Muscle layer of duodenum (tissue), 2 donors: ENCODE results near the gene MYO5A.
"Not testable (repeated sequence)": the region's sequence is repeated elsewhere in the genome, so short reads cannot be mapped to it uniquely, and the experiment has no call there.

Source experiments
- H3K27ac ChIP-seq: one replicate; pipeline ENCODE4 v1.7.0; 2013; ENCODE audit warnings: mild to moderate bottlenecking, low read length
- H3K27me3 ChIP-seq: one replicate; pipeline ENCODE4 v1.7.0; 2013; ENCODE audit warnings: low read depth, mild to moderate bottlenecking, control low read depth, low read length
- H3K36me3 ChIP-seq, 2 donors: one replicate each; pipeline ENCODE4 v1.7.0; 2013; ENCODE audit warnings: low read length in 2 of 2, control low read depth in 1 of 2, mild to moderate bottlenecking in 1 of 2; ENCODE audit not compliant: insufficient read depth in 2 of 2, control insufficient read depth in 1 of 2
- H3K4me1 ChIP-seq, 2 donors: one replicate each; pipeline ENCODE4 v1.7.0; 2013; ENCODE audit warnings: low read length in 2 of 2, mild to moderate bottlenecking in 2 of 2, control low read depth in 1 of 2, moderate library complexity in 1 of 2; ENCODE audit not compliant: insufficient read depth in 2 of 2, control insufficient read depth in 1 of 2
- H3K4me3 ChIP-seq, 2 donors: one replicate each; pipeline ENCODE4 v1.7.0; 2013; ENCODE audit warnings: low read length in 2 of 2, low read depth in 1 of 2, mild to moderate bottlenecking in 1 of 2
- H3K9me3 ChIP-seq, 2 donors: one replicate each; pipeline ENCODE4 v1.7.0; 2013; ENCODE audit warnings: low read length in 2 of 2, control low read depth in 1 of 2, mild to moderate bottlenecking in 1 of 2; ENCODE audit not compliant: control insufficient read depth in 1 of 2
- donor health status: healthy.

The MYO5A gene

DNA sequence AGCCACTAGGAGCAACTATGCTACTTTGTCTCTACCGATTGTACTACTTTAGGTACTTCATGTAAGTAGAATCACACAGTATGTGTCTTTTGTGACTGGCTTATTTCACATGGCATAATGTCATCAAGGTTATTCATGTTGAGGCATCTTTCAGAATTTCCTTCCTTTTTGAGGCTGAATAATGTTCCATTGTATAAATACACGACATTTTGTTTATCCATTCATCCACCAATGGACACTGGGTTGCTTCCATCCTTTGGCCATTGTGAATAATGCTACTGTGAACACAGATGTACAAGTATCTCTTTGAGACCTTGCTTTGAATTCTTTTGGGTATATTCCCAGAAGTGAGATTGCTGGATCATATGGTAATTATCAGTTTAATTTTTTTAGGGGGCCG, 29.2 kb downstream of the MYO5A start:
- H3K4me1 ChIP-seq: no peaks in the 10 kb centered on the region
- H3K27ac ChIP-seq: no peak overlapping the region
- H3K36me3 ChIP-seq: no peaks in the 10 kb centered on the region
- H3K4me3 ChIP-seq: no peak overlapping the region
- H3K9me3 ChIP-seq: no peaks in the 10 kb centered on the region
- no peaks in the 10 kb centered on the region for H3K27me3 ChIP-seq

DNA sequence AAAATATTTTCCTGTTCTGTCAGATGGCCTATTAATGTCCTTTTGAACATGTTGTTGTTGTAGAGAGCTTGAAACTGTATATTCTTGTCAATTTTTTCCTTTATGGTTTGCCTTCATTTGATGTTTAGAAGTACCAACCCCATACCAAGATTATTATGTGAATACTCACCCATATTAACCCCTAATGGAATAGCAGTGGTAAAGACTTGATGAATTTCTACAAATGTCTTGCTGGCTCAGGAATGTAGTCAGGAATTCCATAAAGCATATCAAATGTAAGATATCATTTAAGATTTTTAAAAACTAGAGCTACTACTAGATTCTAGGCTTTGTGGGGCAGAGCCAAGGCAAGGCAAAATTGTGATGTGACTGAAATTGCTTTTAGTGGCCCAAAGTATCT, 30.0 kb downstream of the MYO5A start:
- no peaks in the 10 kb centered on the region for H3K9me3 ChIP-seq
- no peaks in the 10 kb centered on the region for H3K27me3 ChIP-seq
- no peaks in the 10 kb centered on the region for H3K36me3 ChIP-seq
- H3K4me1 ChIP-seq: no peaks in the 10 kb centered on the region
- H3K27ac ChIP-seq: no peak overlapping the region
- no peak overlapping the region for H3K4me3 ChIP-seq

DNA sequence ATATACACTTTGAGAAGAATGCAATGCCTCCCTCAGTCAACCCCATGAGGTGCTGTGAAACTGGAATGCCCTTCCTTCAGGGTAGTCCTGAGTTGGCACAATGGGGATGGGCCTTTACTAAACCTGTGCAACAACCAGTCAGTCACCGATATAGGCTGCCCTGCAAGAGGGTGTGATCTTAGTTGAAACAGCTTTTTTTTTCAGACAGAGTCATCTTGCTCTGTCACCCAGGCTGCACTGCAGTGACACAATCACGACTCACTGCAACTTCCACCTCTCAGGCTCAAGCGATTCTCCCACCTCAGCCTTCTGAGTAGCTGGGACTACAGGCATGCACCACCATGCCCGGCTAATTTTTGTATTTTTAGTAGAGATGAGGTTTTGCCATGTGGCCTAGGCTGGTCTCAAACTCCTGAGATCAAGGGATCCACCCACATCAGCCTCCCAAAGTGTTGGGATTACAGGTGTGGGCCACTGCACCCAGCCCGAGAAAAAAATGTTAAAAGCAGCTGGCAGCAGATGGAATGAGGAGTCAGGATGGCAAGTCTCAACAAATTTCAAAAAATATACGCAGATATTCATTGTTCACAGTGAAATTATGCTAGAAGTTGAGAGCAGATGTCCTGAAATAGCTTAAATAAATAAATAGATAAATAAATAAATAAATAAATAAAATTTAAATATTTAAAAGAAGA, 31.8 kb downstream of the MYO5A start:
- no peaks in the 10 kb centered on the region for H3K36me3 ChIP-seq
- H3K27ac ChIP-seq: no peak overlapping the region
- no peaks in the 10 kb centered on the region for H3K4me1 ChIP-seq
- H3K9me3 ChIP-seq: no peaks in the 10 kb centered on the region
- no peaks in the 10 kb centered on the region for H3K27me3 ChIP-seq
- H3K4me3 ChIP-seq: no peak overlapping the region

DNA sequence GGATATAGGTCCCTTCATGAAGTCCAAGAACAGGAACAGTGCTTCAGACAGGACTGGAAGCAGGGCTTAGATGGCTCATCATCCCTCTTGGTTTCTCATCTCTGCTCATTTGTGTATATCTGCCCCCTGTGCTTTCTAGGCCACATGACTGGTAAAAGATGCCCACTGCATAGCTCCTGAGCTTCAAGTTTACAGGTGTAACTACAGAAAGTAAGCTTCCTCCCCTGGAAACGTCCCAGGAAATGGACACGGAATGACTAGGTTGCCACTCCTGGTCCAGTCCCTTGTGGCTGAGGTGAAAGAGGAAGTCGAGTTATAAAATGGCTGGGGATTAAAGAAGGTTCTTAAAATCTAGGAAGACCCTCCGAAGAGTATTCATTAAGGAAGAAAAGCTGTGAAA, 32.5 kb downstream of the MYO5A start:
- H3K4me3 ChIP-seq: no peak overlapping the region
- no peak overlapping the region for H3K27ac ChIP-seq

DNA sequence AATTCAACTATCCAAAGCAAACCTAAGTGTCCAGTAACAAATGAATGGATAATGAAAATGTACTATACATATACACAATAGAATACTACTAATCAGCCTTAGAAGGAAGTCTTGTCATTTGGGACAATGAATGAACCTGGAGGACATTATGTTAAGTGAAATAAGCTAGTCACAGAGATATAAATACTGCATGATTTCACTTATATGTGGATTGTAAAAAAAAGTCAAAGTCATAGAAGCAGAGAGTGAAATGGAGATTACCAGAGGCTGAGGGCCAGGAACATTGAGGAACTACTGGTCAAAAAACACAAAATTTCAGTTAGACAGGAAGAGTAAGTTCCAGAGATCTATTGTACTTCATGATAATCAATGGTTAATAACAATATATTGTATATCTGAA, 33.6 kb downstream of the MYO5A start:
- Histone ChIP-seq H3K27ac (no peak overlapping the region), H3K36me3 (no peaks in the 10 kb centered on the region), H3K4me3 (no peak overlapping the region), H3K9me3 (no peaks in the 10 kb centered on the region), H3K4me1 (peaks cover 0 to 3% of the 10 kb centered on the region in 2 donors), H3K27me3 (no peaks in the 10 kb centered on the region)

More for the DNA sequence above, 32.5 kb downstream of the MYO5A start:
- Histone ChIP-seq H3K9me3 (no peaks in the 10 kb centered on the region), H3K36me3 (no peaks in the 10 kb centered on the region), H3K4me1 (peaks cover 0 to 3% of the 10 kb centered on the region in 2 donors), H3K27me3 (no peaks in the 10 kb centered on the region)

DNA sequence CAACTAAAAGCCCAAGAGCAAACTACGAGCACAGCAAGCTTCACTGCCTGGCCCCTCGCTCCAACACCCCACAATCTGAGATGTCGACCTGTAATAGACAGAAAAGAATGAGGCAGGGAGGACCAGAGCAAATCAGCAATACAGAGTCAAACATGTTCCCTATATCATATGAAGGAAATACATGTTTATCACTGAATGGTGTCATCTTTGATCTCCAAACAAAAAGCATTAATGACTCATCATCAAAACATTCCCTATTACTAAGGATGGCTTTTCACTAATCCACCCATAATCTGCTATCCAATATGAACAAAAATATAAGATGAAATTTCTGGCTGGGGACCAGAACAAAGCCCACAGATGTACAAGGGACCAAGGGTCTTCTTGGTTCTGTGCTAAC, 34.7 kb downstream of the MYO5A start:
- H3K4me1 ChIP-seq: peaks cover 0 to 3% of the 10 kb centered on the region in 2 donors
- no peaks in the 10 kb centered on the region for H3K9me3 ChIP-seq
- no peak overlapping the region for H3K4me3 ChIP-seq
- H3K36me3 ChIP-seq: no peaks in the 10 kb centered on the region
- no peak overlapping the region for H3K27ac ChIP-seq
- H3K27me3 ChIP-seq: no peaks in the 10 kb centered on the region

DNA sequence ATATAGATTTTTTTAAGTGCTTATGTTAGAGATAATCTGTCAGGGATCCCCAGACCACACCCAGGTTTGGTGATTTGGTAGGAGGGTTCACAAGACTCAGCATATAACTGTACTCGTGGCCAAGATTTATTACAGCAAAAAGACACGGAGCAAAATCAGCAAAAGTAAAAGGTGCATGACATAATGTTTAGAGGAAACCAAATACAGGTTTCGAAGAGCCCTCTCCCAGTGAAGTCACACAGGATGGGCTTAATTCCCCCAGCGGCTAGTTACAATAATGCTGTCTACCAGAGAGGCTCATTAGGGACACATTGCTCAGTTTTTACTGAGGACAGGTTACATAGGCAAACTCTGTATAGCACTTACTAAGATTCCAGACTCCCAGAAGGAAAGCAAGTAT, 36.5 kb downstream of the MYO5A start:
- H3K4me1 ChIP-seq: peaks cover 0 to 3% of the 10 kb centered on the region in 2 donors
- H3K9me3 ChIP-seq: no peaks in the 10 kb centered on the region
- H3K27ac ChIP-seq: no peak overlapping the region
- no peak overlapping the region for H3K4me3 ChIP-seq
- H3K36me3 ChIP-seq: no peaks in the 10 kb centered on the region
- H3K27me3 ChIP-seq: no peaks in the 10 kb centered on the region

DNA sequence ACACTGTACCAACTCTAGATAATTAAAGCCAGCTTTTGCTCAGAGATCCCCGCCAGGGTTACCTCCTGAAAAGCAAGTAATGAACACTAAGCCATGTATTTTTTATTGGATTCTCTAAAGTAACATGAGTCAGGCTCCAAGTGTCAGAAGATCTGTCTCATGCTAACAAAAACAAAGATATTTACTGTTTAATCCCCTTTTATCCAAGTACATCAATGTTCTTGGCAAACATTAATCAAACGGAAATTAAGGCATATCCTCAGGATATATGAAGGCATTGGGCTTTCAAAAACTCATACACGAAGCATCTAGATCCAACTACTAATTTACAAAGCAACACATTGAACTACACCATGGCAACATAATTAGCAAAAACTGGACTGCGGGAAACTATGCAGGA, 37.2 kb downstream of the MYO5A start:
- H3K9me3 ChIP-seq: no peaks in the 10 kb centered on the region
- no peaks in the 10 kb centered on the region for H3K27me3 ChIP-seq
- no peaks in the 10 kb centered on the region for H3K36me3 ChIP-seq
- H3K4me3 ChIP-seq: no peak overlapping the region
- no peak overlapping the region for H3K27ac ChIP-seq
- peaks cover 0 to 3% of the 10 kb centered on the region in 2 donors for H3K4me1 ChIP-seq

DNA sequence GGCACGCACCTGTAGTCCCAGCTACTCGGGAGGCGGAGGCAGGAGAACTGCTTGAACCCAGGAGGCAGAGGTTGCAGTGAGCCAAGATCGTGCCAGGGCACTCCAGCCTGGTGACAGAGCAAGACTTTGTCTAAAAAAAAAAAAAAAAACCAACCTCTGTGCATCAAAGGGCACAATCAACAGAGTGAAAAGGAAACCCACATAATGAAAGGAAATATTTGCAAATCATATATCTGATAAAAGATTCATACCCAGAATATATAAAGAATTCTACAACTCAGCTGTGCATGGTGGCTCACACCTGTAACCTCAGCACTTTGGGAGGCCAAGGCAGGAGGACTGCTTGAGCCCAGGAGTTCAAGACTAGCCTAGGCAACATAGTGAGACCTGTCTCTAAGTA, 39.2 kb downstream of the MYO5A start:
- H3K4me3 ChIP-seq, H3K27me3 ChIP-seq, H3K9me3 ChIP-seq, H3K4me1 ChIP-seq, H3K27ac ChIP-seq, H3K36me3 ChIP-seq: not testable (repeated sequence)

DNA sequence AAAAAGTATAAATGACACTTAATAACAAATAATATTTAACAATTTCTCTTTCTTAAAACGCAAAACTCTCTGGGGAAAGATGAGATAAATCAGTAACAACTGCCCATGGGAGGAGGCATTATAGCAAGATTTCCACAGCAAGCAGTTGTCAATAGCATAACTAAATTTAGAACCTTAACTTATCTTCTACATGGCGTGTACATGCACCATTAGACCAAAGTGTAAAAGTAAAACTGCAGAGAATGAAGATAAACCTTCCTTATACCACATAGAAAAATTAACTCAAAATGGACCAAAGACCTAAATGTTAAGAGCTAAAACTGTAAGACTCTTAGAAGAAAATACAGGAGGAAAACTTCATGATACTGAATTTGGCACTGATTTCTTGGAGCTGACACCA, 39.9 kb downstream of the MYO5A start:
- no peaks in the 10 kb centered on the region for H3K36me3 ChIP-seq
- H3K9me3 ChIP-seq: no peaks in the 10 kb centered on the region
- no peak overlapping the region for H3K27ac ChIP-seq
- H3K4me3 ChIP-seq: no peak overlapping the region
- peaks cover 0 to 3% of the 10 kb centered on the region in 2 donors for H3K4me1 ChIP-seq
- no peaks in the 10 kb centered on the region for H3K27me3 ChIP-seq

DNA sequence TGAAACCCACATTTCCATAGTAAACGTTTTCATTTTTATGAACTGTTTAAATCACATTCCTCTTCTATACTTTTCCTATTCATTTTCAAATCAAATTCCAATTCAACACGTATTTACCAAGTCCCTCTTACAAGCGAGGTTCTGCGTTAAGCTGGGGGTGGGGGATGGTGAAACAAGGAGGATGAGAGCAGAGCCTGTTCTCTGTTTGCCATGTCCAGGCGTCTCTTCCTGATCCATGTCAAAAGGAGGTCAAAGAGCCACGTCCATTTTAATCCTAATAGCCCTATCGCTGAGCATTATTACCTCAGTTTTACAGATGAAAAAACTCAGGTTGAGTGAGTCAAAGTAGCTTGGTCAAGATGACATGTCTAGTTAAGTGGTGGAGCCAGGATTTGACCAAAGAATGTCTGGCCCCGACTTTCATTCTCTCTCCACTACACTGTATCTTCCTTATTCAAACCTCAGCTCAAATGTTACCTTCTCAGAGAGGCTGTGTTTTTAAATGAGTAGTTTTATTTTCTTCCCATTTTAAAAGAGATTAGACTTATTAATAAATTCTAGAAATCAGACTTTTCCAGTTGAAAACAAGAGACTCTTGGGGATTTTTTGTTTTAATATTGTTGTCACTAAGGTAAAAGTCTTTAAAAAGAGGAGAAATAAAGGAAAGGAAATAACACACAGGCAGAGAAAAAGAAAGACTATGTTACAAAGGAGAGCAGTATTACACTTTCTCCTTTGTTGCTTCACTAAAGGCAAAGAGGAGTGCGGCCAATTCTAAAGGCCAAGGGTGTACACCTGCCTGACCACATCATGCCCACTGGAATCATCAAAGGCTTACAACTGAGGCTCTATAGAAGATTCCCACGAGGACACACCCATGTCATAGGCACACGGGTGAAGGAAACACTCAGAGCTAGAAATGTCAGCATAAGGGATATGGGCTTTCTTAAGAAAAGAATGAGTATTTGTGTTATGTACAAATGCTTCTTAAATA, 42.4 kb downstream of the MYO5A start:
- Histone ChIP-seq H3K9me3 (no peaks in the 10 kb centered on the region), H3K4me3 (no peak overlapping the region), H3K36me3 (no peaks in the 10 kb centered on the region), H3K4me1 (peaks cover 0 to 4% of the 10 kb centered on the region in 2 donors), H3K27ac (no peak overlapping the region), H3K27me3 (no peaks in the 10 kb centered on the region)
